NT2/D1 (cell line): ENCODE results near the gene MASP2.

Experiments
- SUZ12 ChIP-seq: IDR thresholded peaks from 2 replicates; pipeline ENCODE4 v1.6.1; 2011; ENCODE audit not compliant: insufficient read length, insufficient read depth; ENCODE audit errors: extremely low read depth
- YY1 ChIP-seq: IDR thresholded peaks from 2 replicates; pipeline ENCODE4 v1.6.1; 2011; ENCODE audit not compliant: insufficient read length, insufficient read depth
- ZNF274 ChIP-seq: IDR thresholded peaks from 2 replicates; pipeline ENCODE4 v1.6.1; 2011; ENCODE audit warnings: mild to moderate bottlenecking, low read depth, low read length

DNA sequence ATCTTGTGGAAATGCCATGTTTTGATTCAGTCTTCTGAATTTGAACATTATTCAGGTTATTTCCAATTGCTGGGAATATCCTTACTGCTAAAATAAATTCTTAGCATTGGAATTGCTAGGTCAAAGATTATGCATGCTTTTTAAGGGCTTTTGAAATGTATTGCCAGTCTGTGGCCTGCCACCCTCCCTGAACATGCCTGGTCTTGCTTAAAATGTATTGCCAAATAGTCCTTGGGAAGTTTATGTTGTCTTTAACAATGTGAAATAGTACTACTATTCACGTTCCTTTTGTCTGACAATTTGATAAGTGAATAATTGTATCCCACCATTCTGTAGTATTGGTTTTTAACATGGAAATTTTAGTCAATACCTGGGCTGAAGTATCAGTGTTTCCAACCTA lies 21.0 kb downstream of the MASP2 start:
- TF ChIP-seq SUZ12 = no peak
- TF ChIP-seq ZNF274 = no peak
- no peak for TF ChIP-seq YY1
